NCI-H524 (cell line): ENCODE data around the gene COPZ1.

Experiments used
- DNase-seq, 2 experiments: peaks; one replicate each; lab custom pipeline; 2025; lab: John Stamatoyannopoulos, UW

COPZ1 gene

GRCh38 chr12:54358191-54358944 is 33.4 kb downstream of the COPZ1 start:
- peak in 1 of 2 experiments; percentile 37 for DNase-seq

GRCh38 chr12:54358945-54359761 is 34.2 kb downstream of the COPZ1 start:
- peak; percentile 99 for DNase-seq

GRCh38 chr12:54359762-54360351 is 34.9 kb downstream of the COPZ1 start:
- no peak for DNase-seq

GRCh38 chr12:54360717-54361456 is 36.0 kb downstream of the COPZ1 start:
- DNase-seq = peak; percentile 71 to 83

- no peak for DNase-seq
Measured at GRCh38 chr12:54363047-54363446, 38.1 kb downstream of the COPZ1 start.

GRCh38 chr12:54363618-54364017 is 38.7 kb downstream of the COPZ1 start:
- no peak for DNase-seq

- DNase-seq = no peak
Measured at GRCh38 chr12:54364413-54364812, 39.5 kb downstream of the COPZ1 start, which contains the start of gene GPR84. TSS of gene GPR84 (minus strand) at chr12:54364486. CDS start at chr12:54363851, 635 bp downstream.

GRCh38 chr12:54368025-54368708 is 43.2 kb downstream of the COPZ1 start:
- no peak for DNase-seq

- DNase-seq = peak; percentile 57 to 82
Measured at GRCh38 chr12:54368709-54369596, 44.0 kb downstream of the COPZ1 start.

- DNase-seq = no peak
Measured at GRCh38 chr12:54369597-54370131, 44.7 kb downstream of the COPZ1 start.

- no peak for DNase-seq
Measured at GRCh38 chr12:54370171-54370730, 45.3 kb downstream of the COPZ1 start.

GRCh38 chr12:54371328-54372112 is 46.6 kb downstream of the COPZ1 start:
- peak in 1 of 2 experiments; percentile 14 for DNase-seq

GRCh38 chr12:54372113-54372806 is 47.3 kb downstream of the COPZ1 start:
- DNase-seq = no peak

GRCh38 chr12:54373649-54374561 is 49.0 kb downstream of the COPZ1 start:
- no peak for DNase-seq

GRCh38 chr12:54374562-54375258 is 49.8 kb downstream of the COPZ1 start:
- DNase-seq = peak in 1 of 2 experiments; percentile 41

- DNase-seq = no peak
Measured at GRCh38 chr12:54375259-54375579, 50.3 kb downstream of the COPZ1 start.

GRCh38 chr12:54376596-54376995 is 51.7 kb downstream of the COPZ1 start:
- no peak for DNase-seq
